ENCODE measurements around the gene HPSE2.
"Not testable (repeated sequence)": the region's sequence is repeated elsewhere in the genome, so short reads cannot be mapped to it uniquely, and the experiment has no call there.

HPSE2 gene

GRCh38 chr10:99143651-99144050, 92.0 kb downstream of the HPSE2 start:
- no peak for DNase-seq

- DNase-seq: no peak
Measured at GRCh38 chr10:99143011-99143410, 92.6 kb downstream of the HPSE2 start.

DNA sequence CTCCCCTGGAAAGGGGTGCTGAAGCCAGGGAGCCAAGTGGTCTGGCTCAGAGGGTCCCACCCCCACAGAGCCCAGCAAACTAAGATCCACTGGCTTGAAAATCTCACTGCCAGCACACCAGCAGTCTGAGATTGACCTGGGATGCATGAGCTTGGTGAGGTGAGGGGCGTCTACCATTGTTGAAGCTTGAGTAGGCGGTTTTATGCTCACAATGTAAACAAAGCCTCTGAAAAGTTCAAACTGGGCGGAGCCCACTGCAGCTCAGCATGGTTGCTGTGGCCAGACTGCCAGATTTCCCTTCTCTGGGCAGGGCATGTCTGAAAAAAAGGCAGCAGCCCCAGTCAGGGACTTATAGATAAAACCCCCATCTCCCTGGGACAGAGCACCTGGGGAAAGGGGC, 102.8 kb downstream of the HPSE2 start:
- DNase-seq: not testable (repeated sequence)

DNA sequence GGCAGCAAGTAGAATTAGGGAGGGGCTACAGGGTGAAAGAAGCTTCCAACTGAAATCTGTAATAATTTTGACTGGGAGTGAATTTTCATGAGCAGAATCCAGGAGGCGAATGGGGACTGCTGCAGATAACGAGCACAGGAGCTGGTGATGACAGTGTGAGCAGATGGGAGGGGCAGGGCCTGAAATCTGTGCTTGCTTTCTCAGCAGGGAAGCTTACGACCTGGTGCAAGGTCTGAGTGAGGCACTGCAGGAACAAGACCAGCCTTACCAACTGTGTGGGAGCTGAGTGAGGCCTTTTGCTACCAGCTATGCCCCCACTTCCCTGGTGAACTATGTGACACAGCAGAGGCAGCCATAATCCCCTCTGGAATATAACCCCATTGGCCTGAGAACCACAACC, 109.8 kb downstream of the HPSE2 start:
- no peak for DNase-seq

GRCh38 chr10:99124376-99124775, 111.3 kb downstream of the HPSE2 start:
- DNase-seq: no peak

DNA sequence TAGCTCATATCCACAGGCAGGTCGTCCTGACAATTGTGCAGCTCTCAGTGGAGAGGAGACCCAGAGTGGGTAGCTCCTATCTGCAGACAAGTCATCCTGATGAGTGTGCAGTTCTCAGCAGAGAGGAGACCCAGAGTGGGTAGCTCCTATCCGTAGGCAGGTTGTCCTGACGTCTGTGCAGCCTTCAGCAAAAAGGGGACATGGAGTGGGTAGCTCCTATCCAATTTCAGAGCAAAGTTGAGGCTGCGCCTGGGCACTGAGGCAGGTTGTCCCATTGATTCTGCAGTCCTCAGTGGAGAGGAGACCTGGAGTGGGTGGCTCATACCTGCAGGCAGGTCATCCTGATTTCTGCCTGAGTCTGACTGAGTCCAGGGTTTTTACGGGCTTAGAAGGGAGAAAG, 111.8 kb downstream of the HPSE2 start:
- DNase-seq: no peak

DNA sequence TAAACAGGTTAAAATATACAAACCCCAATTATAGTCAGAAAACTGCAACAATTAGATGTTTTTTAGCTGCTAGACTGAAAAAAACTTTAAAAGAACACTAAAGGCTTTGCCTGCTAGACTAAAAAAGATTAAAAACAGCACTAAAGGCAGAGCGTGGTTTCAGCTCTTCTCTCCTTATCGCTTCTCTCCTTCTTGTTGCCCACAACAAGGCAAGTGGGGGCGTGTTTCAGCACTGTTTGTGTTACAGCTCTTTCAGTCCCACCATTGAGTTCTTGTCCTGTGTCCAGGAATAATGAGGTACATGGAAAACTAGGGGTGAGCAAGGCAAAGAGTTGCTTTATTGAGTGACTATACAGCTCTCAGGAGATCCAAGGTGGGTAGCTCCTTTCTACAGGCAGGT, 112.3 kb downstream of the HPSE2 start:
- no peak for DNase-seq

DNA sequence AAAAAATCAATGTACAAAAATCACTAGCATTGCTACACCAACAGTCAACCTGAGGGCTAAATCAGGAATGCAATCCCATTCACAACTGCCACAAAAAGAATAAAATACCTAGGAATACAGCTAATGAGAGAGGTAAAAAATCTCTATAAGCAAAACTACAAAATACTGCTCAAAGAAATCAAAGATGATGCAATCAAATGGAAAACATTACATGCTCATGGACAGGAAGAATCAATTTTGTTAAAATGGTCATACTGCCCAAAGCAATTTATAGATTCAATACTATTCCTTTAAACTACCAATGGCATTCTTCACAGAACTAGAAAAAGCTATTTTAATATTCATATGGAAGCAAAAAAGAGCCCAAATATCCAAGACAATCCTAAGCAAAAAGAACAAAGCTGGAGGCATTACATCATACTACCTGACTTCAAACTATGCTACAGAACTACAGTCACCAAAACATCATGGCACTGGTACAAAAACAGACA, 116.3 kb downstream of the HPSE2 start:
- no peak for DNase-seq

DNA sequence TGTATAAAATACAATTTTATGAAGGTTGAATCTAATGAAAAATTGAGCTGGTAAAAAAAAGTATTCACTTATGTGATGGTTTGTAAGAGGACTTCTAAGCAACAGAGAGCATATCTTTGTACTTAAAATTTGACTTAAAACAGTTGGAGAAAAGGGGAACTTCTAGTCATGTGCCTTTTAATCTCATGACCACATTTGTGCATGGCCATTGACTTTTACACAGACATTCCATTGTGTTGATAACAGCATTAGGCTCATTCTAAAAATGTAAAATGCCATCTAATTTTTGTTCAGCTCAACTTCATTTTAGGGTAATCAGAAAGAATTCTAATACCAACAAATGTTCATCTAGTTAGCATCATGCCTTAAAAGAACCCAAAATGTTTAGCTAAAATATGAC, 119.9 kb downstream of the HPSE2 start:
- no peak for DNase-seq

DNA sequence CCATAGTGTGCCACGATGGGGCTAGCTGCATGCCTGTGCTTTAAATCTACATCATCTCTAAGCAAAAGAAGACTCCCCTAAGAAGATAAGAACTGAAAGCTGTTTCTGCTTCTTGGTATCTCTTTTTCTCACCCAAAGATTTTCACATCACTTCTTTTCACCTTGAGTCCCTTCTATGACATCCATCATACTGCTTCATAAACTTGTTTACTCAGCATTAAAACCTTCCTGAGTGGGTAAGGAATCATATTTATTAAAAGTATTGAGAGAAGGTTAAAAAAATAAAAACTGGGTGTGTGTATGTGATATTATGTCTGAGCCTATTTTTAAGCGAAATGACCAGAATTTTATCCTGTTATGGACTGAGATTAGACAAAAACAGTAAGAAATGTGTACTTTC, 150.3 kb downstream of the HPSE2 start:
- DNase-seq: no peak

GRCh38 chr10:99084161-99084560, 151.5 kb downstream of the HPSE2 start:
- no peak for DNase-seq

- DNase-seq: no peak
Measured at GRCh38 chr10:99080275-99080945, 155.2 kb downstream of the HPSE2 start.

DNA sequence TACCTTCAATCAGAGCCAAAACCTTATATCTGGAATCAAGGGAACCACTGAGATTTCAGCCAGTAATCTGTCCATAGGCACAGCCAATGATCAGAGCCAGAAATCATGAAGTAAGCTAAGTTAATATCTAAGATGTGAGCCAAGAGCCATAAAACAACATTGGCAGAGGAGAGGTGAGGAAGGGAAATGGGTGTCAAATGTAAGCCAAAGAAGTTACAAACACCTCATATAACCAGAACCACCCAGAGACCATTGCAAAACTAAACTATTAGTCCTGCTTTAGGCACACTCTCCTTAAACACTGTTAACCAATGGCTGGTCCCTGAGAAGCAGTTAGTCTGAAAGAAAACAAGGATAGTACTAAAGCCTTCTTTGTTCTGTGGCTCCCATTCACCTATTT, 173.1 kb downstream of the HPSE2 start:
- no peak for DNase-seq

GRCh38 chr10:99058762-99059161, 176.9 kb downstream of the HPSE2 start:
- DNase-seq: no peak

DNA sequence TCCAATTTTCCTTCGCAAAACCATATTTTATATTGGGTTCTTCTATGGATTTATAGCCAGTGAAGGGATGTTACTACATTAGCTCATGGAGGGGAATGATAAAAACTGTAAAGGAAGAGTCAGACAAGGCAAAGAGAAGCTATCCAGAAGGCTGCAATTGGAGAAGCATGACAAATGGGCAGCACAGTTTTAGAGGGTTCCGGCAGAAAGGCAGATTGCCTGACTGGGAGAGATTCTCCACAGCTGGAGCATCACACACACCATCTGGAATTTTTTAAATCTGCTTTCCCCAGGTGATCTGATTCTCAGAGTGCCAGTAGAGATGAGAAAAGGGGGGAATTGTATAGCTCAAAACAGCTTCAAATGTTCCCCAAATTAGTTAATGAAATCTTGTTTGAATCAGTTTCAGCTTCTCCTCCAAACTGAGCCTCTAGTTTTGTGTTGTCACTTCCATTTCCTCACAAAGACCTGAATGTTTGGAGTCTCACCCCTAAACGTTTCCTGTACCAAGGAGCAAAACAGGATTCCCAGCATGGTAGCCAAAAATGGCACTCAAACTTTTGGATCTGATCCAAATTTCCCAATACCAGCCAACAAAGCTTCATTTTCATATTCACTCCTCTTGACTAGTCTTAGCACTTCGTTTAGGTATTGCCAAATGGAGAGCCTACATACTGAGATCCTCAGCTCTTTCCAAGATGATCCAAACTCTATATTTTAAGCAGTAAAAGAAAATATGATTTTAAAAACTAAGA, 177.5 kb downstream of the HPSE2 start:
- DNase-seq: no peak

- no peak for DNase-seq
Measured at GRCh38 chr10:99045671-99046070, 190.0 kb downstream of the HPSE2 start.

- no peak for DNase-seq
Measured at GRCh38 chr10:99042051-99042771, 193.4 kb downstream of the HPSE2 start.

- no peak for DNase-seq
Measured at GRCh38 chr10:99041468-99041867, 194.2 kb downstream of the HPSE2 start.

- DNase-seq: no peak
Measured at GRCh38 chr10:99013885-99014284, 221.8 kb downstream of the HPSE2 start.

GRCh38 chr10:99010286-99010685, 225.4 kb downstream of the HPSE2 start:
- no peak for DNase-seq

DNA sequence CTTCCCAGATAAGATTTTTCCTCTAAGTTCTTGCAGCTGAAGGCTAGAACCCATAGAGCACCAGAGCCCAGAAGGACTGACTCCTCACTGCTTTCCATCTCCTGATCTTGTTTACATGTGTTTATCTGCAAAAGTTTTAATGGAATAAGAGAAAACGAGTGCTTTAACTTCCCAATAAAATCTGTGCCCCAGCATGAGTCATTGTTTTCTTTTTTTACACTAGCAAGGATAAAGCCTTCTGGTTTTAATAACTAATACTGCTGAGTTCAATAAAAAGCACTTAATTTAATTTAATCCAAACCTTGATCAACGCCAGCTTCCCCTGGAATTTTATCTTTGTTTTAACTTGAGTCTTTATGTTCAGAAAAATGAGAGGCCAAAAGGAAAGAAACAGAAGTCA, 227.6 kb downstream of the HPSE2 start:
- no peak for DNase-seq

GRCh38 chr10:99007457-99007856, 228.2 kb downstream of the HPSE2 start:
- no peak for DNase-seq

- DNase-seq: no peak
Measured at GRCh38 chr10:99005254-99005653, 230.4 kb downstream of the HPSE2 start.

GRCh38 chr10:99004738-99005137, 230.9 kb downstream of the HPSE2 start:
- DNase-seq: no peak

Data from activated CD4-positive, alpha-beta T cell treated with anti-CD3 and anti-CD28 coated beads for 1 hour (primary cell).